Epithelial cell of proximal tubule (primary cell): ENCODE results near the gene FCGBP. TPM values are rescaled to one million over a fixed set of nuclear protein-coding genes. Genes with fewer than 3 reads are reported as not detected.
"Not testable (repeated sequence)": the region's sequence is repeated elsewhere in the genome, so short reads cannot be mapped to it uniquely, and the experiment has no call there.

ENCODE experiments used
- DNase-seq: peaks from one replicate; pipeline ENCODE4 v3.0.0-alpha.2; 2011; ENCODE audit warnings: low read depth
- H3K4me3 ChIP-seq: 2 replicates; pipeline ENCODE4 v1.5.1; 2011; ENCODE audit warnings: low read depth, mild to moderate bottlenecking, low read length
- total RNA-seq: library from RNA; depleted of rRNA; stranded (reverse); fragments of >200 nt; gene quantifications from 2 replicates; pipeline ENCODE4 v1.2.3, GENCODE V29; 2015
- TF ChIP-seq, protein P1 (sequence below): conservative IDR thresholded peaks from 2 replicates; pipeline ENCODE4 v1.5.1; 2012; ENCODE audit warnings: low read depth, mild to moderate bottlenecking, low read length

Gene FCGBP
- total RNA-seq, 1 donor from 2014 or later = 0.17 TPM

DNA sequence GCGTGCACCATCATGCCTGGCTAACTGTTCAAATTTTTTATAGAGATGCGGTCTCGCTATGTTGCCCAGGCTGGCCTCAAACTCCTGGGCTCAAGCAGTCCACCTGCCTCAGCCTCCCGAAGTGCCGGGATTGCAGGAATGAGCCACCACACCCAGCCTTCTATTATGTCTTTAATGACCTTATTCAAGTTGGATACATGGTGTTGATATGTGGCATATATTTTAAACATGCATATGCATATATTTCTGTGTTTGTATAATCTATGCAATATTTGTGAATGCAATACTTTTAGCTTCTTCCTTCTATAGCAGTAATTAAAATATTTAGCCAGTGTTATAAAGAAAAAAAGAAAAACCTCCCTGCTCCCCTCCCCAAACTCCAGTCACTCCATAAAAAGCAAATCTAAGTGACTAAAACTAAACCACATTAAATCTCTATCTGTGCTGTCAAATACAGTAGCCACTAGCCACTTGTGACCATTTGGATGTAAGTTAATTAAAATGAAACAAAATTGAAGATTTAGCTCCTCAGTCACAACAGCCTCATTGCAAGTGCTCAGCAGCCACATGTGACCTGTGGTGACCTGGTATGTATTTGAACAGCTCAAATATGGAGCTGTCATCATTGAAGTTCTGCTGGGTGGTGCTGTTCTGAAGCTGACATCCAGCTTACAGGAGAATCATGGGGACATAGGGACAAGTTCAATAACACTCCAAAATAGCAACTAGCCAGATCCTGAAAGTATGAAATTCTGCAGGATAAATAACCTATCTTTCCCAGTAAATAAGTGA is 27.4 kb downstream of the FCGBP start:
- no peak for DNase-seq
- no peak overlapping the region for H3K4me3 ChIP-seq
- TF ChIP-seq, protein P1, sequence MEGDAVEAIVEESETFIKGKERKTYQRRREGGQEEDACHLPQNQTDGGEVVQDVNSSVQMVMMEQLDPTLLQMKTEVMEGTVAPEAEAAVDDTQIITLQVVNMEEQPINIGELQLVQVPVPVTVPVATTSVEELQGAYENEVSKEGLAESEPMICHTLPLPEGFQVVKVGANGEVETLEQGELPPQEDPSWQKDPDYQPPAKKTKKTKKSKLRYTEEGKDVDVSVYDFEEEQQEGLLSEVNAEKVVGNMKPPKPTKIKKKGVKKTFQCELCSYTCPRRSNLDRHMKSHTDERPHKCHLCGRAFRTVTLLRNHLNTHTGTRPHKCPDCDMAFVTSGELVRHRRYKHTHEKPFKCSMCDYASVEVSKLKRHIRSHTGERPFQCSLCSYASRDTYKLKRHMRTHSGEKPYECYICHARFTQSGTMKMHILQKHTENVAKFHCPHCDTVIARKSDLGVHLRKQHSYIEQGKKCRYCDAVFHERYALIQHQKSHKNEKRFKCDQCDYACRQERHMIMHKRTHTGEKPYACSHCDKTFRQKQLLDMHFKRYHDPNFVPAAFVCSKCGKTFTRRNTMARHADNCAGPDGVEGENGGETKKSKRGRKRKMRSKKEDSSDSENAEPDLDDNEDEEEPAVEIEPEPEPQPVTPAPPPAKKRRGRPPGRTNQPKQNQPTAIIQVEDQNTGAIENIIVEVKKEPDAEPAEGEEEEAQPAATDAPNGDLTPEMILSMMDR = no peak

DNA sequence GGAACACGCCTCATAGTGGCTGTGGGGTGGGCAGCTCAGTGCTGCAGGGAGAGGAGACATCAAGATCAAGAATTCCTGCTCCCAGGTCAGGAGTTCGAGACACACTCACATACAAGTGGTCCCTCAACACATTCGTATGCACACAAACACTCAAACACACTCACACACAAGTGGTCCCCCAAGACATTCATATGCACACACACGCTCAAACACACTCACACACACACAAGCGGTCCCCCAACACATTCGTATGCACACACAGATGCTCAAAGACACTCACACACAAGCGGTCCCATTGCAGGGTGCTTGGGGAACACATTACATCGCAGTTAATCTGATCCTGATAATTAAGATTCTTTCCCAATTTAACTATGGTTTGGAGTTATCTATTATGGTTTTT is 28.2 kb downstream of the FCGBP start:
- no peak for DNase-seq
- TF ChIP-seq, protein P1 = no peak
- H3K4me3 ChIP-seq = no peak overlapping the region

DNA sequence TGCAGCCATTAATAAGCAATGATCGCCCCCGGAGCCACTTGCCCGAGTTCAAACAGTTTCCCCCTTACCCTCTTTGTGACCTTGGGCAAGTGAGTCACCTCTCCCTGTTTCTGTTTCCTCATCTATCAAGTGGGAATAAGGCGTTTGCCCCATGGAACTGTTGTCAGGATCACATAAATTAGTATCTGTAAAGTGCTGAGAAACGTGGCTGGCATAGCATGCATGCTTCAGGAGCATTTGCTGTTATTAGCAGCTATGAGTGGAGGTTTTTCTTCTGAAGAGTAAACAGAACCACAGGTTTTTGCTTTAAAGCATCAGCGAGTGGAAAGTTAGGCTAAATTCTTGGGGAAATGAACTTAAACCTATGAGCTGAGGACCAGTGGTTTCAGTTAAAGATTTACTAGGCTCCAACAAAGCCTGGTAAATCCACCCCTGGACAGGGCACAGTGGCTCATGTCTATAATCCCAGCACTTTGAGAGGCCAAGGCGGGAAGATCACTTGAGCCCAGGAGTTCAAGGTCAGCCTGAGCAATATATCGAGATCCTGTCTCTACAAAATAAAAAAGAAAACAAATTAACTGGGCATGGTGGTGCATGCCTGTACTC is 30.8 kb downstream of the FCGBP start:
- H3K4me3 ChIP-seq, DNase-seq: not testable (repeated sequence)

DNA sequence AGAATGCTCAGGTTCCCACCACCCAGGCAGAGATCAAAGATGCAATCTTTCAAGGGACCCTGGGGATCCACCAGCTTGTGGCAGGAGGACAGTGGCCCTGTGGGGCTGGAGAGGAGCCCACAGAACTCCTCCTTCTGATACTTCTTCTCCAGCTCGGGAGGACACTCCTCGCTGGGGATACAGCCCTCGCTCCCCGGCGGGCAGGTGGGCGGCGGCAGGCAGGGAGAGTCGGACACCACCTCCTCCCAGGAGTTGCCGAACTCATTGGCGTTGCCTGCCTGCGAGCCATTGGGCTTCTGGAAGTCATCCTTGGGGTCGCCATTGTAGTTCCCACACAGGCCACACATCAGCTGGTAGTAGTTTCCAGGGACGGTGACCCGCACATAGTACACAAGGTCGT is 32.1 kb downstream of the FCGBP start:
- H3K4me3 ChIP-seq, DNase-seq: not testable (repeated sequence)

DNA sequence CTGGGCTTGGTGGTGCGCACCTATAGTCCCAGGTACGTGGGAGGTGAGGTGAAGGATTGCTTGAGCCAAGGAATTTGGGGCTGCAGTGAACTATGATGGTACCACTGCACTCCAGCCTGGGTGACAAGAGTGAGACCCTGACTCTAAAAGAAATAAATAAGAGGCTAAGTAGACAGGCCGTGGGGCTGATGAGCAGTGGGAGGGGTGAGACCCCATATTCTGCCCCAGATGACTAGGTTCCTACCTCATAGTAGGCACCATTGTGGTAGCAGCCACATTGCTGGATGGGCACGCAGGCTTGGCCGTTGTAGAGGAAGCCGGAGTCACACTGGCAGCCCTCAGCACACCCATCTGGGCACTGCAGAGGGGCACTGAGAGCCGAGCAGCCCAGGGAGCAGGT is 32.8 kb downstream of the FCGBP start:
- not testable (repeated sequence) for DNase-seq, H3K4me3 ChIP-seq

DNA sequence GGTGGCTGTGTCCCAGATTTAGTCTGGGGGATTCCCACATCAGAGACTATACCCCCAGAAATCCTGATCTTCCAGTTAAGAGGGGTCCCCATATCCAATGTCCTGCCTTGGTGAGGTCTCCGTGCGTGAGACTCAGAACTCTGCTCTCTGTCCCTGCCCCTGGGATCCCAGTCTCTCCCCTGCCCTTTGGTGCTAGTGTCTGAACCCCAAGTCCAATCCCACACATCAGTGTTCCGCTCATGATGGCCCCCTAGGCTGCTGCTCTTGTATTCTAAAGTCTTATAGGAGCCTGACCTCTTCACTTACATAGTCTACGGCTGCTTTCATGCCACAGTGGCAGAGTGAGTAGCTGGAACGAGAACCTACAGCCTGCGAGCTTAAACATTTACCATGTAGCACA is 35.6 kb downstream of the FCGBP start:
- DNase-seq, H3K4me3 ChIP-seq: not testable (repeated sequence)

DNA sequence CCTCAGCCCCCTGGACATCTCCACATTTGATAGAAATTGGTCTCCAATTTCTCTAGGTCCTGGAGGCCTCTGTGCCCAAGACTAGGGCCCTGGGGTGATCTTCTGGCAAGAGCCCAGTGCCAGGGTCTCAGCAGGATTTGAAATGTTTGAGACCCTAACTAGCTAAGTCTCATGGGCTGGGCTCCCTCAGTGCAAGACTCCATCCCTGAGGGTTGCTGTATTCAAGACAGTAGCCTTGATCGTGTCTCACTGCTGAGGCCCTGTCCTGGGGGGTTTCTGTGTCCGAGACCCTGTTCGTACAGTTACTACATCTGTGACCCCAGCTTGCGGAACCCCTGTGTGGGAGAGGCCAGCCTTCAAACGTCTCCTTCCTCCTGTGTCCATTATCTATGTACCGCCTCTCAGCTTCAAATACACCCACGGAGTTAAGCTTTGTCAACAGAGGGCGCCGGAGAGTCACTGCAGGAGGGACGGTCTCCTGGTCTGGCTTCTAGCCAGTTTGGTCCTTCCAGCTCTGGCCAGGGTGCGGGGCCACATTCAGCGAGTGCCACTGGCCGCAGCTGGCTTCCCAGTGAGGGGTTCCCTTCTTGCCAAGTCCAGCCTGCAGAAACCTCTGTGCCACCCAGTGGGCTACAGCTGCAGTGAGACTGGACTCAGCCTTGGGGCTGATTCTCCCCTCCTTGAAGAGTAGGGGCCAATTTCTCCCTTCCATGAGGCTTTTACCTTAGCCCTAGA is 36.8 kb downstream of the FCGBP start:
- TF ChIP-seq, protein P1 = peak; percentile 72
- not testable (repeated sequence) for H3K4me3 ChIP-seq, DNase-seq

DNA sequence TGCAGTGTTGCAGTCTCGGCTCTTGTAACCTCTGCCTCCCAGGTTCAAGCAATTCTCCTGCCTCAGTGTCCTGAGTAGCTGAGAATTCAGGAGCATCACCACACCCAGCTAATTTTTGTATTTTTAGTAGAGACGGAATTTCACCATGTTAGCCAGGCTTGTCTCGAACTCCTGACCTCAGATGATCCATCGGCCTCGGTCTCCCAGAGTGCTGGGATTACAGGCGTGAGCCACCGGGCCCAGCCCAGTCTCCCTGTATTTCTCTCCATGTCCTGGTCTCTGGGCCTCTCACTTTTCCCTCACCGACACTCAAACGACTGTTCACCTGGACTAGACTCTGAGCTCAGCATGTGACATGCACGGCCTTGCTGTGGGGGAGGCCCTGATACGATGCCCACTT is 39.3 kb downstream of the FCGBP start:
- not testable (repeated sequence) for H3K4me3 ChIP-seq, DNase-seq

DNA sequence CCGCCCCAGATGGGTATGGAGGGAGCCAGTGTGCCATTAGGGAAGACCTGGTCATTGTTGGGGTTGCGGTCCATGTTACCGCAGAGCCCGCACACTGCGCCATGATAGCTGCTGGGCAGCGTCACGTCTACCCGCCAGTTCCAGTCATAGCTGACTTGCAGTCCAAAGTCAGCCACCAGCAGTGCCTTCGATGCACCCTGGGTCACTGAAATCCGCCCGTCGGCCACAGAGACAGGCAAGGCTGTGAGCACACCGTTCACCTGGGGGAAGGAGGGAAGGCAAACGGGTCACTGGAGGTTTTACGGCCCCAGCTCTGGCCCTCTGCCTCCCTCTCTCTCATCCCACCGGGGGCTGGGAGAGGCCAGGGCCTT is 40.2 kb downstream of the FCGBP start:
- not testable (repeated sequence) for H3K4me3 ChIP-seq, DNase-seq

DNA sequence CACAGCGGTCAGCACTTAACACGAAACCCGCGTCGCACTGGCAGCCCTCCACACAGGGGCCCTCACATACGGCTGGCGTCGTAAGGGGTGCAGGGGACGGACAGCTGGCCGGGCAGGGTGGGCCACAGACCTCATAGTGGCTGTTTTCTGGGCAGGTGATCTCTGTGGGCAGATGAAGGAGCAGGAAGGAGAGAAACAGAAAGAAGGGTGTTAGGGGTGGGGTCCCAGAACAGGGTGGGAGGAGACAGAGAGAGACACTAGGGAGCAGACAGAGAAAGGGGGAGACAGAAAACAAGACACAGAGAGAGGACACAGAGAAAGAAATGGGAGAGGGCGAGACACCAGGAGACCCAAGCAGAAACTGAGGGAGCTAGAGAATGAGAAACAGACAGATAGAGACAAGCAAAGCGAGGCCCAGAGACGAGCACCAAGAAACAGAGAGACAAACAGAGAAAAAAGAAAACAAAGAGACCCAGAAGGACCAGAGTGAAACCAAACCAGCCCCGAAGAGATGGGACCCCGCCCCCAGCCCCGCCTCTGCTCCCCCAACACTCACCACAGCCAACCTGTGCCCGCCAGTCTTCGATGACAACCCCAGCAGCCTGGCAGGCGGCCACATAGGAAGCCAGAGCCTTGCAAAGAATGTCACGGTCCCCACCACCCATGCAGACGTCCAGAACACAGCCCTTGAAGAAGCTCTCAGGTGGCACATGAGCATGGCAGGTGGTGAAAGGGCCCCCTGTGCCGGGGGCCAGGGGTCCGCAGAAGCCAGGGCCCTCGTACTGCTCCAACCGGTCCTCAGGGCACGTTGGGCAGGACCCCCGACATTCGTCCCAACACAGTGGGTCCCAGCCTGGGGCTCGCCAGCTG is 40.8 kb downstream of the FCGBP start:
- DNase-seq, H3K4me3 ChIP-seq: not testable (repeated sequence)

DNA sequence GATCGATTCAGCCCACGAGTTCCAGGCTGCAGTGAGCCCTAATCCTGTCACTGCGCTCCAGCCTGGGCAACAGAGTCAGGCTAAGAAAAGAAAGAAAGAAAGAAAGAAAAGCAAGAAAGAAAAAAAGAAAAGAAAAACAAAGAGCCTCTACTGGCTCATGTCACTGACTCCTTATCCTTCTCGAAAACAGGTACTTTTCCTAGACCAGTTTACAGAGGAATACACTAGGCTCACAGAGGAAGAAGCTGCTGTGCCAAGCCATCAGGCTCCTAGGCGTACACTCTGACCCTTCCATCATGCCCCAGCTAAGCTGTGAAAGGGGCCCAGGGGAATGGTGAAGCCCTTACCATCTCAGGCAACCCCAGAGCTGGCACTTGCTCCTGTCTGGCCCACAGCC is 41.9 kb downstream of the FCGBP start:
- not testable (repeated sequence) for DNase-seq, H3K4me3 ChIP-seq

DNA sequence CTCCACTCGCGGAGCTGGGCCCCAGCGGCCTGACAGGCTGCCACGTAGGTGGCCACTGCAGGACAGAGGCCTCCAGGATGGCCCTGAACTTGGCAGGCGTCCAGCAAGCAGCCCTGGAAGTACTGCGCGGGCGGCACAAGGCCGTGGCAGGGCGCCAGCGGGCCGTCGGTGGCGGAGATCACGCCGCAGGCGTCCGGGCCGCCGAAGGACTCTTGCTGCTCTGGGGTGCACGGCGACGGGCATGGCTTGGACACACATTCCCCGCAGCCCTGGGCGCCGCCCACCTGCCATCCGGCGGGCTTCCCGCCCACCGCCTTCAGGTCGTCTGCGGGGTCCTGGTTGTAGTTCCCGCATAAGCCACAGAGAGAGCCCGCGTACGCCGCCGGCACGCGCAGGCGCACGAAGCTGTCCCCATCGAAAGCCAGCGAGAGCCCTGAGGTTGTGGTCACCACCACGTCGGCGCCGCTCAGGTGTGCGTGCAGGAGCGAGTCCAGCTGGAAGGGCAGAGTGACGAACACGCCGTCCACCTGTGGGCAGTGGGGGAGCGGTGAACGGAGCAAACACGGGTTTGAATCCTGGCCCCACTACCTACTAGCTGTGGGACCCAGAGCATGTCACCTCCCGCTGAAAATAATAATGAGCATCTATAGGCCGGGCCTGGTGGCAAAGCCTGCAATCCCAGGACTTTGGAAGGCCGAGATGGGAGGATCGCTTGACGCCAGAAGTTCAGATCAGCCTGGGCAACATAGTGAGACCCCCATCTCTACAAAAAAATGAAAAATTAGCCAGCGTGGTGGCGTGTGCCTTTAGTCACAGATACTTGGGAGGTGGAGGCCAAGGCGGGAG is 42.6 kb downstream of the FCGBP start:
- not testable (repeated sequence) for H3K4me3 ChIP-seq, DNase-seq
